A549 treated with Mapracorat at 1 μM for 4 hours (cell line): Measurements from ENCODE around the gene ATP8B2. TPM values are rescaled to one million over a fixed set of nuclear protein-coding genes. Genes with fewer than 3 reads are reported as not detected.

Experiments used
- total RNA-seq: library from RNA; stranded (reverse); fragments of 200-300 nt; extraction: Qiagen RNA extraction; gene quantifications from 5 replicates; pipeline ENCODE4 v1.2.3, GENCODE V29; 2022

Gene ATP8B2
- total RNA-seq: 27.1 to 41.8 TPM (median 38.1 TPM) in 5 replicates

GRCh38 chr1:154324669-154325582 is at the start of gene ATP8B2:
TSS of gene ATP8B2 (plus strand) at chr1:154325525. CDS start at chr1:154328142, 2,617 bp downstream.

GRCh38 chr1:154320882-154321608 is 4.3 kb upstream of the ATP8B2 start, which contains the start of gene AQP10:
TSS of gene AQP10 (plus strand) at chr1:154321093. CDS start at chr1:154321156, 63 bp downstream.

Other genes starting within 250 kb of the ATP8B2 start
- not detected in 5 replicates for gene NUP210L, start 170.5 kb upstream of the ATP8B2 start, total RNA-seq
- gene TPM3, start 133.4 kb upstream of the ATP8B2 start, total RNA-seq: 457 to 636 TPM (median 497 TPM) in 5 replicates
- gene CFAP141, start 119.2 kb upstream of the ATP8B2 start, total RNA-seq: not detected in 5 replicates
- gene UBAP2L, start 104.6 kb upstream of the ATP8B2 start, total RNA-seq: 98.8 to 108 TPM (median 101 TPM) in 5 replicates
- gene HAX1, start 52.9 kb upstream of the ATP8B2 start, total RNA-seq: 83.0 to 101 TPM (median 95.0 TPM) in 5 replicates
- not detected in 5 replicates for gene AQP10, start 4.4 kb upstream of the ATP8B2 start, total RNA-seq
- 22.0 to 30.9 TPM (median 27.2 TPM) in 5 replicates for gene IL6R, start 79.8 kb downstream of the ATP8B2 start, total RNA-seq
- 0.23 TPM in 1 of 5 replicates, not detected in the others for gene TDRD10, start 176.7 kb downstream of the ATP8B2 start, total RNA-seq
- gene SHE, start 176.9 kb downstream of the ATP8B2 start, total RNA-seq: 0.07 to 0.13 TPM (median 0.10 TPM) in 5 replicates
- gene UBE2Q1, start 233.1 kb downstream of the ATP8B2 start, total RNA-seq: 54.0 to 76.5 TPM (median 64.0 TPM) in 5 replicates
- gene CHRNB2, start 242.3 kb downstream of the ATP8B2 start, total RNA-seq: 0.30 to 0.48 TPM (median 0.43 TPM) in 5 replicates